Measurements from ENCODE around the gene DEF6. TPM values are rescaled to one million over a fixed set of nuclear protein-coding genes. Genes with fewer than 3 reads are reported as not detected.

Gene DEF6
- total and polyA plus RNA-seq, 2 donors from 2014 or later, result 2.7 to 16.3 TPM

GRCh38 chr6:35356391-35356790 lies 58.8 kb downstream of the DEF6 start:
- H3K4me1 ChIP-seq (ENCODE audit: control insufficient read depth in 2 of 3, insufficient read depth in 2 of 3, low read depth in 1 of 3, low read length in 3 of 3), result peaks cover 0 to 27% (median 16%) of the 10 kb centered on the region in 3 donors
- H3K27ac ChIP-seq (ENCODE audit: low read depth in 2 of 2, low read length in 2 of 2), result no peak overlapping the region
- DNase-seq (no peak), FAIRE-seq (no peak)
- TF ChIP-seq CTCF (IDR thresholded peaks at IDR 0.05; ENCODE audit: borderline replicate concordance, extremely low read depth, insufficient read depth), result no peak
- H3K9me3 ChIP-seq (ENCODE audit: control insufficient read depth in 2 of 3, insufficient read depth in 1 of 3, low read length in 3 of 3), result no peaks in the 10 kb centered on the region
- H3K36me3 ChIP-seq (ENCODE audit: control insufficient read depth in 2 of 3, insufficient read depth in 3 of 3, low read length in 3 of 3), result peaks cover 0 to 11% (median 0%) of the 10 kb centered on the region in 3 donors
- intact Hi-C loops (cut with DNase I), result no loop called here
- H3K9ac ChIP-seq (ENCODE audit: low read length in 3 of 3), result no peak overlapping the region
- H3K27me3 ChIP-seq (ENCODE audit: control insufficient read depth, insufficient read depth, low read length), result no peaks in the 10 kb centered on the region
- H3K4me3 ChIP-seq (ENCODE audit: low read length in 3 of 3), result no peak overlapping the region

- H3K27me3 ChIP-seq (ENCODE audit: control insufficient read depth, insufficient read depth, low read length), result no peaks in the 10 kb centered on the region
- TF ChIP-seq CTCF (IDR thresholded peaks at IDR 0.05; ENCODE audit: borderline replicate concordance, extremely low read depth, insufficient read depth), result no peak
- H3K27ac ChIP-seq (ENCODE audit: low read depth in 2 of 2, low read length in 2 of 2), result no peak overlapping the region
- FAIRE-seq (no peak), DNase-seq (no peak)
- peaks cover 0 to 8% (median 0%) of the 10 kb centered on the region in 3 donors for H3K36me3 ChIP-seq (ENCODE audit: control insufficient read depth in 2 of 3, insufficient read depth in 3 of 3, low read length in 3 of 3)
- peaks cover 0 to 27% (median 16%) of the 10 kb centered on the region in 3 donors for H3K4me1 ChIP-seq (ENCODE audit: control insufficient read depth in 2 of 3, insufficient read depth in 2 of 3, low read depth in 1 of 3, low read length in 3 of 3)
- intact Hi-C loops (cut with DNase I), result no loop called here
- no peak overlapping the region for H3K9ac ChIP-seq (ENCODE audit: low read length in 3 of 3)
- no peaks in the 10 kb centered on the region for H3K9me3 ChIP-seq (ENCODE audit: control insufficient read depth in 2 of 3, insufficient read depth in 1 of 3, low read length in 3 of 3)
- no peak overlapping the region for H3K4me3 ChIP-seq (ENCODE audit: low read length in 3 of 3)
Observed at GRCh38 chr6:35357677-35358076, 60.1 kb downstream of the DEF6 start.

- no peak overlapping the region for H3K27ac ChIP-seq (ENCODE audit: low read depth in 2 of 2, low read length in 2 of 2)
- no peak for TF ChIP-seq CTCF (IDR thresholded peaks at IDR 0.05; ENCODE audit: borderline replicate concordance, extremely low read depth, insufficient read depth)
- no peak for DNase-seq
- H3K27me3 ChIP-seq (ENCODE audit: control insufficient read depth, insufficient read depth, low read length), result no peaks in the 10 kb centered on the region
- no peaks in the 10 kb centered on the region for H3K9me3 ChIP-seq (ENCODE audit: control insufficient read depth in 2 of 3, insufficient read depth in 1 of 3, low read length in 3 of 3)
- H3K4me3 ChIP-seq (ENCODE audit: low read length in 3 of 3), result no peak overlapping the region
- H3K9ac ChIP-seq (ENCODE audit: low read length in 3 of 3), result no peak overlapping the region
- peaks cover 0 to 4% (median 0%) of the 10 kb centered on the region in 3 donors for H3K36me3 ChIP-seq (ENCODE audit: control insufficient read depth in 2 of 3, insufficient read depth in 3 of 3, low read length in 3 of 3)
- no peak for FAIRE-seq
- peaks cover 0 to 27% (median 16%) of the 10 kb centered on the region in 3 donors for H3K4me1 ChIP-seq (ENCODE audit: control insufficient read depth in 2 of 3, insufficient read depth in 2 of 3, low read depth in 1 of 3, low read length in 3 of 3)
- intact Hi-C loops (cut with DNase I), result no loop called here
Observed at GRCh38 chr6:35358086-35358485, 60.5 kb downstream of the DEF6 start.

GRCh38 chr6:35359346-35359743 lies 61.7 kb downstream of the DEF6 start:
- Histone ChIP-seq H3K36me3 (ENCODE audit: control insufficient read depth in 2 of 3, insufficient read depth in 3 of 3, low read length in 3 of 3) (peaks cover 0 to 2% (median 0%) of the 10 kb centered on the region in 3 donors), H3K27ac (ENCODE audit: low read depth in 2 of 2, low read length in 2 of 2) (no peak overlapping the region), H3K4me3 (ENCODE audit: low read length in 3 of 3) (no peak overlapping the region), H3K4me1 (ENCODE audit: control insufficient read depth in 2 of 3, insufficient read depth in 2 of 3, low read depth in 1 of 3, low read length in 3 of 3) (peaks cover 0 to 27% (median 16%) of the 10 kb centered on the region in 3 donors), H3K9me3 (ENCODE audit: control insufficient read depth in 2 of 3, insufficient read depth in 1 of 3, low read length in 3 of 3) (no peaks in the 10 kb centered on the region), H3K27me3 (ENCODE audit: control insufficient read depth, insufficient read depth, low read length) (no peaks in the 10 kb centered on the region), H3K9ac (ENCODE audit: low read length in 3 of 3) (no peak overlapping the region)
- no peak for TF ChIP-seq CTCF (IDR thresholded peaks at IDR 0.05; ENCODE audit: borderline replicate concordance, extremely low read depth, insufficient read depth)
- FAIRE-seq (no peak), DNase-seq (no peak)
- intact Hi-C loops (cut with DNase I), result no loop called here
